Thyroid gland (tissue), 4 donors: ENCODE results near the gene UST. TPM values are rescaled to one million over a fixed set of nuclear protein-coding genes. Genes with fewer than 3 reads are reported as not detected.
"Not testable (repeated sequence)": the region's sequence is repeated elsewhere in the genome, so short reads cannot be mapped to it uniquely, and the experiment has no call there.

Source experiments
- DNase-seq, 2 donors: peaks; one replicate each; pipeline ENCODE4 v3.0.0-alpha.2; 2019
- H3K27ac ChIP-seq, 3 donors: fragments of 200-600 bp; sonication (generic); 1 replicate in 2 of 3; 2 replicates in 1 of 3; pipeline ENCODE4 v1.5.1; 2016 to 2019; ENCODE audit warnings: mild to moderate bottlenecking in 1 of 3, moderate library complexity in 1 of 3
- H3K27me3 ChIP-seq: fragments of 200-600 bp; sonication (generic); one replicate; pipeline ENCODE4 v1.5.1; 2019
- H3K36me3 ChIP-seq, 2 donors: fragments of 200-600 bp; sonication (generic); one replicate each; pipeline ENCODE4 v1.5.1; 2016 to 2019
- H3K4me1 ChIP-seq, 2 donors: fragments of 200-600 bp; sonication (generic); one replicate each; pipeline ENCODE4 v1.5.1; 2017 to 2019
- H3K4me3 ChIP-seq, 3 donors: fragments of 200-600 bp; sonication (generic); replicated peaks in 1 of 3; 1 replicate in 2 of 3; 2 replicates in 1 of 3; pipeline ENCODE4 v1.5.1; 2016; ENCODE audit warnings: mild to moderate bottlenecking in 1 of 3
- H3K9me3 ChIP-seq: fragments of 200-600 bp; sonication (generic); one replicate; pipeline ENCODE4 v1.5.1; 2017
- POLR2A ChIP-seq, 2 donors: fragments of 450-650 bp; IDR thresholded peaks; one replicate each; pipeline ENCODE4 v1.6.1; 2017; ENCODE audit warnings: antibody characterized with exemption in 2 of 2, mild to moderate bottlenecking in 2 of 2, moderate library complexity in 1 of 2
- WGBS, 2 donors: methylation state at CpG; one replicate each; pipeline ENCODE4 v1.1.5; 2017; 5-methylcytosine and 5-hydroxymethylcytosine counted together
- intact Hi-C: fragments of 100-400 bp; cut with DNase I; formaldehyde crosslinking; loops from one replicate; pipeline ENCODE4 v1.15.1; 2023
- total RNA-seq, 4 donors: library from RNA; depleted of rRNA; stranded (reverse); fragments of >200 nt; gene quantifications; one replicate each; pipeline ENCODE4 v1.2.3, GENCODE V29; 2016
- TF ChIP-seq, protein P1 (sequence below), 6 experiments: fragments of 200-600 bp in 3 of 6; fragments of 450-650 bp in 3 of 6; sonication (generic) in 3 of 6; IDR thresholded peaks; one replicate each; pipeline ENCODE4 v1.5.1; 2016 to 2019; ENCODE audit warnings: antibody characterized with exemption in 6 of 6, mild to moderate bottlenecking in 2 of 6, inconsistent platforms in 1 of 6, moderate library complexity in 1 of 6

UST gene
- total RNA-seq, 4 donors from 2014 or later = 73.4 to 91.2 (median 81.4) TPM

DNA sequence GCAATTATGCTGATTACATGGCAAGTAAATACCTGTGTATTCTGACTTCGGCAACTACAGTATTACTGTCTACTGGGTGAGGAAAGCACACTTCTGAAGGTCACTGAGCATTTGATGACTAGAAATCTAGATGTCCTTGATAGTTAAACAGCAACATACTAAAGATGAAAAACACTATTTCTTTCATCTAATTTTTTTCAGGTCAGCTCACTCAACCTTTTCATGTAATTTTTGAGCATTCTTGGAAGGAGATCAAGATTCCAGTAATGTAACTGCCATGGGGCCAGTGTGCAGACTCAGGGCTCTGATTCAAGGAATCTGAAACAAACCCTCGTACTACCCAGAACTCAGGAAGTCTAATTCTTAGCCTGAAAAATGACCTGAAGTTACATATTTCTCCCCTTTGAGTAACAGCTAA, 348.1 kb downstream of the UST start:
- WGBS, 2 donors = 21 to 26% methylated on average over 2 of the region's 2 CpGs

DNA sequence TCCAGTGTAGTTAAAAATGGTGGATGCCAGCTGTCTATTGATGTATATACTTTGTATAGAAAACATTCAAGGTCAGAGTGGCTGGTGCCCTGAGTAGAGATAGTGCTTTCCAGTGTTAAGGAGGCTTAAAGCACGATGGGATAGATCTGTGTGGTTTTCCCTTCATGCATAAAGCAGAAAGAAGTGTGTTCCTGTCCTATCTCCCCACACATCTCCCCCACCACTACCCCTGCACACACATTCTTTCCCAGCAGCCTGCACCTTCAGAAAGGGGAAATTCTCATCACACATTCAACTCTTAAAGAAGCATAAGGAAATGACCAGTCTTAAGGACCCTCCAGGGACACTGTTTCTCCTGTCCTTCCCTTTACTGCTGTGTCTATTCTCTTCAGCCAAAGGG, 349.0 kb downstream of the UST start:
- intact Hi-C loops = no loop called here
- Histone ChIP-seq H3K9me3 (no peaks in the 10 kb centered on the region), H3K4me3 (no peak overlapping the region), H3K27ac (peak overlapping the region; percentile 45 to 68 (median 65)), H3K27me3 (no peaks in the 10 kb centered on the region), H3K36me3 (no peaks in the 10 kb centered on the region), H3K4me1 (peaks cover 37 to 39% of the 10 kb centered on the region in 2 donors)
- 20 to 24% methylated on average over 1 of the region's 1 CpG for WGBS, 2 donors
- TF ChIP-seq, protein P1, sequence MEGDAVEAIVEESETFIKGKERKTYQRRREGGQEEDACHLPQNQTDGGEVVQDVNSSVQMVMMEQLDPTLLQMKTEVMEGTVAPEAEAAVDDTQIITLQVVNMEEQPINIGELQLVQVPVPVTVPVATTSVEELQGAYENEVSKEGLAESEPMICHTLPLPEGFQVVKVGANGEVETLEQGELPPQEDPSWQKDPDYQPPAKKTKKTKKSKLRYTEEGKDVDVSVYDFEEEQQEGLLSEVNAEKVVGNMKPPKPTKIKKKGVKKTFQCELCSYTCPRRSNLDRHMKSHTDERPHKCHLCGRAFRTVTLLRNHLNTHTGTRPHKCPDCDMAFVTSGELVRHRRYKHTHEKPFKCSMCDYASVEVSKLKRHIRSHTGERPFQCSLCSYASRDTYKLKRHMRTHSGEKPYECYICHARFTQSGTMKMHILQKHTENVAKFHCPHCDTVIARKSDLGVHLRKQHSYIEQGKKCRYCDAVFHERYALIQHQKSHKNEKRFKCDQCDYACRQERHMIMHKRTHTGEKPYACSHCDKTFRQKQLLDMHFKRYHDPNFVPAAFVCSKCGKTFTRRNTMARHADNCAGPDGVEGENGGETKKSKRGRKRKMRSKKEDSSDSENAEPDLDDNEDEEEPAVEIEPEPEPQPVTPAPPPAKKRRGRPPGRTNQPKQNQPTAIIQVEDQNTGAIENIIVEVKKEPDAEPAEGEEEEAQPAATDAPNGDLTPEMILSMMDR (IDR thresholded peaks at IDR 0.05) = no peak
- no peak for TF ChIP-seq POLR2A (IDR thresholded peaks at IDR 0.05)
- no peak for DNase-seq

More for the DNA sequence above, 348.1 kb downstream of the UST start:
- intact Hi-C loops = no loop called here
- Histone ChIP-seq H3K27ac (peak overlapping the region; percentile 45 to 68 (median 65)), H3K27me3 (no peaks in the 10 kb centered on the region), H3K9me3 (no peaks in the 10 kb centered on the region), H3K4me3 (no peak overlapping the region), H3K36me3 (no peaks in the 10 kb centered on the region), H3K4me1 (peaks cover 37 to 39% of the 10 kb centered on the region in 2 donors)
- DNase-seq = peak; percentile 23 to 26
- no peak for TF ChIP-seq POLR2A (IDR thresholded peaks at IDR 0.05)
- TF ChIP-seq, protein P1 (IDR thresholded peaks at IDR 0.05) = no peak

- Histone ChIP-seq H3K36me3 (no peaks in the 10 kb centered on the region), H3K4me3 (no peak overlapping the region), H3K27me3 (no peaks in the 10 kb centered on the region), H3K27ac (no peak overlapping the region), H3K4me1 (peaks cover 32 to 35% of the 10 kb centered on the region in 2 donors), H3K9me3 (no peaks in the 10 kb centered on the region)
- 97 to 98% methylated on average over 2 of the region's 2 CpGs for WGBS, 2 donors
- intact Hi-C loops = no loop called here
- DNase-seq = no peak
- TF ChIP-seq, protein P1 (IDR thresholded peaks at IDR 0.05) = no peak
- TF ChIP-seq POLR2A (IDR thresholded peaks at IDR 0.05) = no peak
Measured at GRCh38 chr6:149097794-149098193, 351.0 kb downstream of the UST start.

GRCh38 chr6:149098700-149099276, 352.0 kb downstream of the UST start:
- no peak for TF ChIP-seq POLR2A (IDR thresholded peaks at IDR 0.05)
- TF ChIP-seq, protein P1 (IDR thresholded peaks at IDR 0.05) = no peak
- Histone ChIP-seq H3K9me3 (no peaks in the 10 kb centered on the region), H3K27me3 (no peaks in the 10 kb centered on the region), H3K27ac (no peak overlapping the region), H3K36me3 (no peaks in the 10 kb centered on the region), H3K4me1 (peaks cover 23 to 29% of the 10 kb centered on the region in 2 donors), H3K4me3 (no peak overlapping the region)
- intact Hi-C loops = no loop called here
- DNase-seq = no peak
- WGBS, 2 donors = 86 to 95% methylated on average over 4 of the region's 4 CpGs

DNA sequence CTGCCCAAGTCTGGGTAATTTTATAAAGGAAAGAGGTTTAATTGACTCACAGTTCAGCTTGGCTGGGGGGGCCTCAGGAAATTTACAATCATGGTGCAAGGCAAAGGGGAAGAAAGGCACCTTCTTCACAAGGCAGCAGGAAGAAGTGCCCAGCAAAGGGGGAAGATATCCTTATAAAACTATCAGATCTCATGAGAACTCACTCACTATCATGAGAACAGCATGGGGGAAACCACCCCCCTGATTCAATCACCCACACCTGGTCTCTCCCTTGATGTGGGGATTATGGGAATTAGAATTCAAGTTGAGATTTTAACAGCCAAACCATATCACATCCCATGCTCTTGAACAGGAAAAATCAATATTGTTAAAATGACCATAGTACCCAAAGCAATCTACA, 355.5 kb downstream of the UST start:
- TF ChIP-seq POLR2A (IDR thresholded peaks at IDR 0.05) = no peak
- TF ChIP-seq, protein P1 (IDR thresholded peaks at IDR 0.05) = no peak
- no peak for DNase-seq

GRCh38 chr6:149103950-149104349, 357.1 kb downstream of the UST start:
- WGBS, 2 donors = 94 to 96% methylated on average over 3 of the region's 3 CpGs
- intact Hi-C loops, H3K4me3 ChIP-seq: not testable (repeated sequence)

More for the DNA sequence above, 355.5 kb downstream of the UST start:
- Histone ChIP-seq H3K9me3 (no peaks in the 10 kb centered on the region), H3K27me3 (no peaks in the 10 kb centered on the region), H3K36me3 (no peaks in the 10 kb centered on the region), H3K4me1 (no peaks in the 10 kb centered on the region), H3K27ac (no peak overlapping the region), H3K4me3 (no peak overlapping the region)
- intact Hi-C loops = no loop called here

More at GRCh38 chr6:149103950-149104349, 357.1 kb downstream of the UST start:
- H3K4me1 ChIP-seq, H3K27me3 ChIP-seq, DNase-seq, H3K9me3 ChIP-seq, H3K27ac ChIP-seq, H3K36me3 ChIP-seq: not testable (repeated sequence)
